Activated naive CD4-positive, alpha-beta T cell treated with anti-CD3 and anti-CD28 coated beads for 36 hours (primary cell): ENCODE measurements around the gene CCDC116. TPM values are rescaled to one million over a fixed set of nuclear protein-coding genes. Genes with fewer than 3 reads are reported as not detected.
A peak's percentile ranks its signal among the peaks of the same experiment; 100 is the strongest.
"Not testable (repeated sequence)": the region's sequence is repeated elsewhere in the genome, so short reads cannot be mapped to it uniquely, and the experiment has no call there.

ENCODE experiments used
- CTCF ChIA-PET: fragments of 350-600 bp; sonication (Branson Sonifier 250); formaldehyde crosslinking; loops from one replicate; lab custom pipeline; 2021; ENCODE audit warnings: antibody characterized with exemption; lab: Charles Lee
- DNase-seq: peaks from one replicate; pipeline ENCODE4 v3.0.0-alpha.2; 2020
- H3K27ac Mint-ChIP-seq: one replicate; pipeline ENCODE4 v1.8.0; 2021; ENCODE audit warnings: mild to moderate bottlenecking, mixed read lengths
- H3K27me3 Mint-ChIP-seq: one replicate; pipeline ENCODE4 v1.8.0; 2021; ENCODE audit warnings: low read depth, mixed read lengths
- H3K36me3 Mint-ChIP-seq: one replicate; pipeline ENCODE4 v1.8.0; 2021; ENCODE audit warnings: low read depth, mixed read lengths
- H3K4me1 Mint-ChIP-seq: one replicate; pipeline ENCODE4 v1.8.0; 2021; ENCODE audit warnings: low read depth, mixed read lengths
- H3K4me3 Mint-ChIP-seq: one replicate; pipeline ENCODE4 v1.8.0; 2021; ENCODE audit warnings: mild to moderate bottlenecking, moderate library complexity, mixed read lengths
- H3K9me3 Mint-ChIP-seq: one replicate; pipeline ENCODE4 v1.8.0; 2021; ENCODE audit warnings: mixed read lengths
- intact Hi-C: fragments of 100-400 bp; cut with micrococcal nuclease; formaldehyde crosslinking; loops from one replicate; pipeline ENCODE4 v1.15.1; 2023
- total RNA-seq, 2 experiments: library from RNA; stranded (reverse); gene quantifications; one replicate each; pipeline ENCODE4 v1.2.3, GENCODE V29; 2021

CCDC116 gene
- total RNA-seq, 2 experiments from 2014 or later: 0.19 to 0.30 TPM

DNA sequence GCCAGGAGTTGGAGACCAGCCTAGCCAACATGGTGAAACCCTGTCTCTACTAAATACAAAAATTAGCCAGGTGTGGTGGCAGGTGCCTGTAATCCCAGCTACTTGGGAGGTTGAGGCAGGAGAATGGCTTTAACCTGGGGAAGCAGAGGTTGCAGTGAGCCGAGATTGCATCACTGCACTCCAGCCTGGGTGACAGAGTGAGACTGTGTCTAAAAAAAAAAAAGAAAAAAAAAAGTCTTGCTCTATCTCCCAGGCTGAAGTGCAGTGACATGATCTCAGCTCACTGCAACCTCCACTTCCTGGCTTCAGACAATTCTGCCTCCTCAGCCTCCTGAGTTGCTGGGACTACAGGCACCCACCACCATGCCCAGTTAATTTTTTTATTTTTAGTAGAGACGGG, 4.9 kb downstream of the CCDC116 start:
- H3K27ac Mint-ChIP-seq, H3K9me3 Mint-ChIP-seq, H3K27me3 Mint-ChIP-seq, DNase-seq, H3K4me3 Mint-ChIP-seq, H3K36me3 Mint-ChIP-seq, H3K4me1 Mint-ChIP-seq, intact Hi-C loops: not testable (repeated sequence)
- CTCF ChIA-PET: interaction anchor here (1.8 kb wide), 1 partner anchor 9 kb away, joined by 6 read pairs; no protein-coding TSS in a partner anchor

GRCh38 chr22:21639359-21639758, 6.8 kb downstream of the CCDC116 start:
- DNase-seq: no peak
- Mint-ChIP-seq H3K27me3 (no peaks in the 10 kb centered on the region), H3K4me3 (no peak overlapping the region), H3K27ac (no peak overlapping the region), H3K9me3 (no peaks in the 10 kb centered on the region), H3K36me3 (peaks cover 11% of the 10 kb centered on the region), H3K4me1 (peaks cover 20% of the 10 kb centered on the region)
- intact Hi-C loops: no loop called here
- CTCF ChIA-PET: interaction anchor here (12.4 kb wide), 1 partner anchor 11 kb away, joined by 208 read pairs; the partner anchor contains the start of genes CCDC116 and YDJC

DNA sequence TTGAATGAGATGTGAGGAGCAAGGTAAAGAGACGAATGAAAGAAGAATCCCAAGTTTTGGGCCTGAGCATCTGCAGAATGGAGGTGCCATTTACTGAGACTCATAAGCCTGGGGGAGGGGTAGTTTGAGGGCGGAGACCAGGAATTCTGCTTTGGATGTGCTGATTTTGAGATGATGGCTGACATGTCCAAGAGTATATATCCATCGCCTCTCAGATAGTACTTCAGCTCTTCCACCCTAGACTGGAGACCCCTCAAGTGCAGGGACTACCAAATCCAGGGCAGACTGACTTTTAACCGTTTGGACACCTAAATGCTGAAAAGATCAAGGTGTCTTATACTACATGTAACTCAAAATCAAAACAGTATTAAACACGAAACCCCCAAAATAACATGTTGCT, 8.2 kb downstream of the CCDC116 start:
- Mint-ChIP-seq H3K36me3 (peaks cover 15% of the 10 kb centered on the region), H3K27me3 (no peaks in the 10 kb centered on the region), H3K9me3 (no peaks in the 10 kb centered on the region), H3K4me1 (peaks cover 22% of the 10 kb centered on the region), H3K4me3 (peak overlapping the region; percentile 90), H3K27ac (no peak overlapping the region)
- CTCF ChIA-PET: interaction anchor here (12.4 kb wide), 1 partner anchor 12 kb away, joined by 208 read pairs; the partner anchor contains the start of genes CCDC116 and YDJC
- intact Hi-C loops: no loop called here
- no peak for DNase-seq

- Mint-ChIP-seq H3K9me3 (no peaks in the 10 kb centered on the region), H3K4me3 (peak overlapping the region; percentile 90), H3K36me3 (peaks cover 19% of the 10 kb centered on the region), H3K27ac (peak overlapping the region; percentile 30), H3K4me1 (peaks cover 26% of the 10 kb centered on the region), H3K27me3 (no peaks in the 10 kb centered on the region)
- CTCF ChIA-PET: interaction anchor here (1.0 to 12.4 kb wide), 3 partner anchors 13 to 38 kb away, joined by 3 to 208 read pairs (median 3); partner anchors contain the start of genes CCDC116 and YDJC
- no peak for DNase-seq
- intact Hi-C loops: no loop called here
These were observed 8.8 kb downstream of the CCDC116 start for GRCh38 chr22:21641417-21641788.

- intact Hi-C loops: loop anchor here (1.0 kb wide), 1 partner anchor 10 kb away; no protein-coding TSS in a partner anchor
- Mint-ChIP-seq H3K4me3 (peak within 1 kb of the TSS; percentile 90), H3K36me3 (peaks cover 23% of the 10 kb centered on the region), H3K27me3 (no peaks in the 10 kb centered on the region), H3K27ac (peak within 1 kb of the TSS; percentile 73), H3K4me1 (peaks cover 30% of the 10 kb centered on the region), H3K9me3 (no peaks in the 10 kb centered on the region)
- peak; percentile 99 for DNase-seq
- CTCF ChIA-PET: interaction anchor here (0.6 to 12.4 kb wide), 13 partner anchors 11 to 173 kb away, joined by 3 to 208 read pairs (median 4); partner anchors contain the start of genes CCDC116 and YDJC
These were observed 9.4 kb downstream of the CCDC116 start, which contains the start of gene SDF2L1 for GRCh38 chr22:21641789-21642583. TSS of gene SDF2L1 (plus strand) at chr22:21642302. CDS start at chr22:21642337, 35 bp downstream.

DNA sequence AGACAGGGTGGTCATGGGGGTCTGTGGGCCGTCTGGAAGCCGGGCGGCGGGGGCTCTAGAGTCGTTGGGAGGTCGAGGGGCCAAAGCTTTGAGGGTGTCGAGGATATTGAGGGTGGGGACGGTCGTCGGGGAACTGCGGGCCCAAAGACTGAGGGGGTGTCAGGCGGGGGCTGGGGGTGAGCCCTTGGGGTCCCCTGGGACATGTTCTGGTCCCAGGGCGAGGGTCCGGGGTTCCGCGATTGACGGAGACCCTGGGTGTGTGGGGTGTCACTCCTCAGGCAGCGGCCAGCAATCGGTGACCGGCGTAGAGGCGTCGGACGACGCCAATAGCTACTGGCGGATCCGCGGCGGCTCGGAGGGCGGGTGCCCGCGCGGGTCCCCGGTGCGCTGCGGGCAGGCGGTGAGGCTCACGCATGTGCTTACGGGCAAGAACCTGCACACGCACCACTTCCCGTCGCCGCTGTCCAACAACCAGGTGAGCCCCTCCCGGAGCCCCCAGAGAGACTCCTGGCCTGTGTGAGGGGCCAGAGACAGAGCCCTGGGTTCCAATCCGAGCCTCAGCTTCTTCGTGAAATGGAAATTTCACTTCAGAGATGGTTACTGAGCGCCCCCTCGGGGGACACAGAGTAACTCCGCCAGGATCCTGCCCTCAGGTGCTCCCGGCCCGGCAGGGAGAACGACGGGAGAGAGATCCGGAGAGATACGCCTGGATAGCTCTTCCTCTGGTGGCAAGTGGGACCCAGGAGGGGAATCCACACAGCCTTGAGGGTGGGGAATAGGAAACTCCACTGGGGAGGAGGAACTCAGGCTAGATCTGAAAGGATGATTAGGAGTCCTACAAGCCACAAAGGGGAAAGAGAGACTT, 10.3 kb downstream of the CCDC116 start:
- Mint-ChIP-seq H3K27me3 (no peaks in the 10 kb centered on the region), H3K4me1 (peaks cover 30% of the 10 kb centered on the region), H3K27ac (peak overlapping the region; percentile 73), H3K9me3 (no peaks in the 10 kb centered on the region), H3K36me3 (peaks cover 24% of the 10 kb centered on the region), H3K4me3 (peak overlapping the region; percentile 90)
- CTCF ChIA-PET: interaction anchor here (0.6 to 12.4 kb wide), 13 partner anchors 10 to 172 kb away, joined by 3 to 208 read pairs (median 4); partner anchors contain the start of genes CCDC116 and YDJC
- intact Hi-C loops: loop anchor here (1.0 kb wide), 2 partner anchors 9 to 13 kb away; no protein-coding TSS in a partner anchor
- DNase-seq: peak; percentile 81

DNA sequence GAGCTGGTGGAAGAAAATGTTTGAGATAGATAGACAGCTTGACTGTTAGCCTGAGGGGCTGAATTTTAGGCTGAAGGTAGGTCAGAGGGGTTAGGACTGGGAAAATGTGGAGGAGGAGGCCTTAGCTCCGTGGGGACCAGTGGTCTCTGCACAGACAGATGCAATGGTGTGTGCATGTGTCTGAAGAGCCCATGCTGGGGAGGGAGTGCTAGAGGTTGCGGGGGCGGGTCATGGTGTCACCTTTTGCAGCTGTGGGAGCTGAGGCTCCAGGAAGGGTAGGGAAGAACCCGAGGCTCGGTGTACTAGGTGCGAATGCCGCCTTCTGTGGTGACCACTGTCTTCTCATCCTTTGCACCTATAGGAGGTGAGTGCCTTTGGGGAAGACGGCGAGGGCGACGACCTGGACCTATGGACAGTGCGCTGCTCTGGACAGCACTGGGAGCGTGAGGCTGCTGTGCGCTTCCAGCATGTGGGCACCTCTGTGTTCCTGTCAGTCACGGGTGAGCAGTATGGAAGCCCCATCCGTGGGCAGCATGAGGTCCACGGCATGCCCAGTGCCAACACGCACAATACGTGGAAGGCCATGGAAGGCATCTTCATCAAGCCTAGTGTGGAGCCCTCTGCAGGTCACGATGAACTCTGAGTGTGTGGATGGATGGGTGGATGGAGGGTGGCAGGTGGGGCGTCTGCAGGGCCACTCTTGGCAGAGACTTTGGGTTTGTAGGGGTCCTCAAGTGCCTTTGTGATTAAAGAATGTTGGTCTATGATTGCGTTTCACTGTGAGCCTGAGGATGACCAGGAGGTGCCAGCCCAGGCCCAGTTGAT, 11.2 kb downstream of the CCDC116 start:
- Mint-ChIP-seq H3K9me3 (no peaks in the 10 kb centered on the region), H3K4me3 (peak overlapping the region; percentile 90), H3K27me3 (no peaks in the 10 kb centered on the region), H3K27ac (peak overlapping the region; percentile 73), H3K4me1 (peaks cover 30% of the 10 kb centered on the region), H3K36me3 (peaks cover 25% of the 10 kb centered on the region)
- DNase-seq: peak; percentile 25
- intact Hi-C loops: loop anchor here (1.0 kb wide), 1 partner anchor 13 kb away; no protein-coding TSS in a partner anchor
- CTCF ChIA-PET: interaction anchor here (1.2 to 12.4 kb wide), 7 partner anchors 13 to 71 kb away, joined by 3 to 208 read pairs (median 7); partner anchors contain the start of genes CCDC116 and YDJC

GRCh38 chr22:21645513-21645912, 13.0 kb downstream of the CCDC116 start:
- H3K4me1 Mint-ChIP-seq: peaks cover 34% of the 10 kb centered on the region
- H3K4me3 Mint-ChIP-seq, DNase-seq, H3K27ac Mint-ChIP-seq, intact Hi-C loops, H3K9me3 Mint-ChIP-seq, H3K27me3 Mint-ChIP-seq: not testable (repeated sequence)
- H3K36me3 Mint-ChIP-seq: peaks cover 33% of the 10 kb centered on the region
- CTCF ChIA-PET: interaction anchor here (1.0 to 12.4 kb wide), 6 partner anchors 9 to 269 kb away, joined by 3 to 208 read pairs (median 6); partner anchors contain the start of genes CCDC116 and YDJC

GRCh38 chr22:21646608-21647590, 14.3 kb downstream of the CCDC116 start:
- no peaks in the 10 kb centered on the region for H3K9me3 Mint-ChIP-seq
- peak; percentile 91 for DNase-seq
- CTCF ChIA-PET: interaction anchor here (0.7 to 12.4 kb wide), 13 partner anchors 10 to 80 kb away, joined by 3 to 208 read pairs (median 5); partner anchors contain the start of genes CCDC116 and YDJC
- peaks cover 33% of the 10 kb centered on the region for H3K36me3 Mint-ChIP-seq
- H3K27ac Mint-ChIP-seq: no peak overlapping the region
- H3K4me3 Mint-ChIP-seq: no peak overlapping the region
- H3K4me1 Mint-ChIP-seq: peaks cover 37% of the 10 kb centered on the region
- no peaks in the 10 kb centered on the region for H3K27me3 Mint-ChIP-seq
- intact Hi-C loops: no loop called here

GRCh38 chr22:21650280-21650679, 17.7 kb downstream of the CCDC116 start:
- no peak for DNase-seq
- Mint-ChIP-seq H3K9me3 (no peaks in the 10 kb centered on the region), H3K27ac (no peak overlapping the region), H3K4me1 (peaks cover 25% of the 10 kb centered on the region), H3K4me3 (no peak overlapping the region), H3K36me3 (peaks cover 25% of the 10 kb centered on the region), H3K27me3 (no peaks in the 10 kb centered on the region)
- CTCF ChIA-PET: interaction anchor here (12.4 kb wide), 1 partner anchor 22 kb away, joined by 208 read pairs; the partner anchor contains the start of genes CCDC116 and YDJC
- intact Hi-C loops: loop anchor here (5.0 to 10.0 kb wide), 2 partner anchors 33 to 55 kb away; no protein-coding TSS in a partner anchor
